ENCODE results near the gene KLC3.
"Not testable (repeated sequence)": the region's sequence is repeated elsewhere in the genome, so short reads cannot be mapped to it uniquely, and the experiment has no call there.

Gene KLC3

DNA sequence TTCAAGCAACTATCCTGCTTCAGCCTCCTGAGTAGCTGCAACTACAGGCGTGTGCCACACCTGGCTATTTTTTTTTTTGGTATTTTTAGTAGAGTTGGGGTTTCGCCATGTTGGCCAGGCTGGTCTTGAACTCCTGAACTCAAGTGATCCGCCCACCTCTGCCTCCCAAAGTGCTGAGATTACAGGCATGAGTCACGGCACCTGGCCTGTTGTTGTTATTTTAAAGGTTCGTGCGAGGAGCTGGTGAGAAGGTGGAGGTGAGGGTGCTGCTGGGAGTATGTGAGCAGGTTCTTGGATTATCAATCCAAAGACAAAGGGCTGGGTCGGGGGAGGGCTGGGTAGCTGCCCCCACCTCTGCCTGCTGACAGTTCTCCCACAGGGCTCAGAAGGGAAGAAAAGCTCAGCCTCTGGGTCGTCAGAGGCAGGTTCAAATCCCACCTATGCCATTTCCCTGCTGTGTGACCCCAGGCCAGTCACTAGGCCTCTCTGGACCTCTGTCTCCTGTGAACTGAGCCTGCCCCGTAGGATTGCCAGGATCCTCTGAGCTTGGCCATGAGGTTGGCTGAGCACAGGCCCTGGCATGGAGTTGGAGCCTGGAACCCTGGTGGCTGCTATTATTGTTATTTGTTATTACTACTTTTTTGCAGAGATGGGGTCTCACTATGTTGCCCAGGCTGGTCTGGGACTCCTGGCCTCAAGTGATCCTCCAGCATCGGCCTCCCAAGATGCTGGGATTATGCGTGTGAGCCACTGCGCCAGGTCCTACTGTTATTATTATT lies 19.4 kb upstream of the KLC3 start:
- no peak for DNase-seq (ENCODE audit: low read depth)

GRCh38 chr19:45321848-45322247 lies 18.7 kb upstream of the KLC3 start:
- no peak for DNase-seq (ENCODE audit: low read depth)

DNA sequence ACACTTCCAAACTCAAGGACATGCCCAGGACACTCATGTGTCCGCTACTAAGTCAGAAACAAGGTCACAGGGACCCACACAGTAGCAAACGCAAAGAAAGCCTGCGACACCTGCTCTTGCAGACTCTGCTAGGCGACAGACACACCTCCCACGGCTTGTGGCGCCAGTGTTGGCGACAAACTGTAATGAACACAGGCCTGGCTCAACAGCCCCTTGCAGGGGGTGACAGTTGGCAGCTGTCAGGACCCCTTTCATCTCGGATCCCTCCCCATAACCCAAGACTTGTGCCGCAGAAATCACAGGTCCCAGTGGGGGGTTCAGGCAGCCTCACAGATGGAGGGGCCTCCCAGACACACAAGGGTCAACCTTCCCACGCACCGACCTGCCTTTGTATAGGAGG lies 18.2 kb upstream of the KLC3 start:
- DNase-seq (ENCODE audit: low read depth), result no peak

DNA sequence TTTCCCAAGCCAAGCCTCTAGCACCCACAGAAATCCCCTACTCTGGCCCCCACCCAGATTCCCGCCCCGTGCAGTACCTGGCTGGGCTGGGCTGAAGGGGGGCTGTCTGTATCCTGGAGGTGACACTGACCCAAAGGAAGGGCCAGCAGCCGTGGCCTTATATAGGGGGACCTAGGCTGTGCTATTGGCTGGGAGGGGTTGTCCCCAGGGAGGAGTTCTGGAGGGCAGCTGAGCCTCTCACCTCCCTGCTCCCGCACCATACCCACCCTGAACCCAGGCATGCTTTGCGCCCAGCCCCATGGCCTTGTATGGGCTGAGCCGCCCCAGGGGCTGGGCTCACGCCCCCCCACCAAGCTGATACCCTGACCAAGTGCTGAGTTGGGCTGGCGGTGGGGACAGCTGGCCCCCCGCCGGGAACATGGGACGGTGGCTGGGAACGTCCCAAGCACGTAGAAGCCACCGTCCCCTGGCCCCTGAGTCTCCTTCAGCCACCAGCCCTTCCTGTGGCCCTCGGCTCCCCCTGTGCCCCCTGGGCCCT lies 17.7 kb upstream of the KLC3 start, which contains the start of gene CKM:
CKM (minus strand) TSS at position 132 of the 538 bp plus-strand sequence. CDS start 3,162 bp downstream, outside the sequence.
- DNase-seq (ENCODE audit: low read depth), result no peak

DNA sequence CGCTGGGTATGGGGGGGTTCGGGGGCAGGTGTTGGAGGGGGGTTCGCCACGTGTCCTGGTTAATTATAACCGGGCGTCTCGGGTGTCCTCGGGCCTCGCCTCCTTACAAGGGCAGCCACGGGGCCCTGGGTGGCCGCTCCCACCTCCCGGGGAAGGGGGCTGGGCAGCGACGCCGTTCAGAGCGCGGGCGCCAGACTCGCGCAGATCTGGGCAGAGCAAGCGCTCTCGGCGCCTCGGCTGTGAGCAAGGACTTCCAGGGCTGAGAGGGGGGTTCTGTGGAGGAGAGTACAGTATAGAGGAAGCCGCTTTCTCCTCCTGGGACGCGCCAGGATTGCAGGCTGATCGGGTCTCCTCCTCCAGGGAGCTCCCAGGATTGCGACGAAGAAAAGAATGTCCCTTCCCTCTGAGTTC lies 16.9 kb upstream of the KLC3 start:
- no peak for DNase-seq (ENCODE audit: low read depth)

GRCh38 chr19:45324349-45324907 lies 16.1 kb upstream of the KLC3 start:
- no peak for DNase-seq (ENCODE audit: low read depth)

GRCh38 chr19:45327404-45328143 lies 13.0 kb upstream of the KLC3 start:
- no peak for DNase-seq (ENCODE audit: low read depth)

GRCh38 chr19:45331411-45331810 lies 9.1 kb upstream of the KLC3 start:
- DNase-seq (ENCODE audit: low read depth), result no peak

DNA sequence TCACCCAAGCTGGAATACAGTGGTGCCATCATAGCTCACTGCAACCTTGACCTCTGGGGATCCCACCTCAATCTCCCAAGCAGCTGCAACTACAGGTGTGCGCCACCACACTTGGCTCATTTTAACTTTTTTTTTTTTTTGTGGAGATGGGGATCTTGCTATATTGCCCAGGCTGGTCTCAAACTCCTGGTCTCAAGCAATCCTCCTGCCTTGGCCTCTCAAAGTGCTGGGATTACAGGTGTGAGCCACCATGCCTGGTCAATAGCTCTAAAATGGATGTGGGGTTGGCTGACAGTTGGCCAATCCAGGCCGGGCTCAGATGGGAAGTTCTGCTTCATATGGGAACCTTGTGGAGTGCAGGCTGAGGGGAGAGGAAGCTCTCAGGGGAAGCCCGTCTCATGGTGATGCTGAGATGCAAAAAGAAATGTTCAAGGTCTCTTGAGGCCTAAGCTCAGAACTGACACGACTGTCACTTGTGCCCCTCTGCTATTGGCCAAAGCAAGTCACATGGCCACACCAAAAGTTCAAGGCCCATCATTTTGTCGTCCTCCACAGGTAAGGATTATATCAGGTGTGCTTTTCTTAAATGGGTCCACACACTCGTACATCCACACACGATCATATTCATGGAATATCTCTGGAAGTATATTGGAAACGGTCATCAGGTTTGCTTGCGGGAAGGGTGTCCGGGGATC lies 6.8 kb upstream of the KLC3 start:
- no peak for DNase-seq (ENCODE audit: low read depth)

- DNase-seq (ENCODE audit: low read depth), result not testable (repeated sequence)
Measured at GRCh38 chr19:45334881-45335280, 5.7 kb upstream of the KLC3 start.

- DNase-seq (ENCODE audit: low read depth), result no peak
Measured at GRCh38 chr19:45336696-45337251, 3.8 kb upstream of the KLC3 start.

- DNase-seq (ENCODE audit: low read depth), result no peak
Measured at GRCh38 chr19:45339629-45340028, 921 bp upstream of the KLC3 start.

- no peak for DNase-seq (ENCODE audit: low read depth)
Measured at GRCh38 chr19:45340899-45341453, 426 bp downstream of the KLC3 start.

DNA sequence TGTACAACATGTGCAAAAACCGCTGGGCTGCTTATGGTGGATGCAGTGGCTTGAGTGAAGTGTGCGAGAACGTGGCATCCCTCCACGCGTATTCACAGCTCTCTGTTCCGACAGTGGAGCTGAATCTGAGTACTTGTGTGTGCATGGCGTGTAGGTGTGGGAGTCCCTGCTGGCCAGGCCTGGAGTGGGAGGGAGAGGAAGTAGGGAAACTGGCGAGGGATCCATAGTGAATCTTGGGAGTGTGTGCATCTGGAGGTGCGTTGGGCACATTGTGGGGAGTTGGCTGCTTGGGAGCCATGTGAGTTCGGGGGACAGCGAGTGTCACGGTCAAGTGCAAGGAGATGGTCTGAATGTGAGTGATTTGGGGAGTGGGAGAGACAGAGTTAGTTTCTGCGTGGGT lies 2.4 kb downstream of the KLC3 start:
- no peak for DNase-seq (ENCODE audit: low read depth)

DNA sequence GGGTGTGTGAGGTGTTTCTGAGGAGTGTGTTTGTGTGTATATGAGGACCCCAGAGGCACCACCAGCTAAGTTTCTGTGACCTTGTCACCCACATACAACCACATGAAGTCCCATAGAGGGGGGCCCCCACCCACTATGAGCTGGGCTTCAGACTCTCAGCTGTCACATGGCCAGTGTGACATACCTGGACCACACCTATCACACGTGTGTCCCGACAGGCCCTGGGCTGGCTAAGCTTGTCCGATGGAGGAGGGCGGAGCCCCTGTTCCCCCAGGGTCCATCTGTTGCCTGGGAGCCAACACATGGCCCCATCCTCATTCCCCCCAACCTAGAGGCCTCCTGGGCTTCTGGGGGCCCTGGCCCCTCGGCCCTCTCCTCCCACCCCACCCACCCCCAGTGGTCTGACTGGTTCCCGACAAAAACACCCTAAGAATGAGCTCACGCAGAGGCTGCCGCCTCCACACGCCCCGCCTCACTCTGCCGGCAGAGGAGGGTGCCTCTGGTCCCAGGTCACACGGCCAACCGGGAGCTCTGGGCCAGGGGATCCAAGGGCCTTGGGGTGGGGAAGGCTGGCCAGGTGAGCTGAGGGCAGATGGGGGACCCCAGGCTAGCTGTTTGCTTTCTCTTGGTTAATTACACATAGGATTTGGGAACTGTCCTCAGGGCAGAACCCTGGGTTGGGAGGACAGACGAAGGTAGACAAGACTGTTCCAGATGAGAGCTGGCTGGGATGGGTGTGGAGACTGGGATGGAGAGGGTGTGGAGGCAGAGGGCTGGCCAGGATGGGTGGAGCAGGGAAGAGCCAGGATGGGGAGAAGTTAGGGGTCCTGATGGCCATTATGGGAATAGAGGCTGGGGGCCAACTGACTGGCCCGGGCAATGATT lies 4.3 kb downstream of the KLC3 start:
- DNase-seq (ENCODE audit: low read depth), result no peak

- DNase-seq (ENCODE audit: low read depth), result no peak
Measured at GRCh38 chr19:45345506-45345860, 4.9 kb downstream of the KLC3 start.

DNA sequence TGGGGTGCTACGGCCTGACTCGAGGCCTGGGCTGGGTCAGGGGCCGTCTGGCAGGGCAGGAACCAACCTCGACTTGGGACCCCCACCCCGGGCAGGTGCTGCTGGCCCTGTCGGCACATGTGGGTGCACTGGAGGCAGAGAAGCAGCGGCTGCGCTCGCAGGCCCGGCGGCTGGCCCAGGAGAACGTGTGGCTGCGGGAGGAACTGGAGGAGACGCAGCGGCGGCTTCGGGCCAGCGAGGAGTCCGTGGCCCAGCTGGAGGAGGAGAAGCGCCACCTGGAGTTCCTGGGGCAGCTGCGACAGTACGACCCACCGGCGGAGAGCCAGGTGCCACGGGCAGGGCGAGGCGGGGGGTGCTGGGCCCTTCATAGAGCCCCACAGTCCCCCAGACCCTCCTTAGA lies 5.9 kb downstream of the KLC3 start:
- DNase-seq (ENCODE audit: low read depth), result no peak

- no peak for DNase-seq (ENCODE audit: low read depth)
Measured at GRCh38 chr19:45347570-45348366, 7.2 kb downstream of the KLC3 start.

GRCh38 chr19:45348367-45349125 lies 8.0 kb downstream of the KLC3 start:
- no peak for DNase-seq (ENCODE audit: low read depth)

All from HS-5 (cell line).